Stimulated activated CD8-positive, alpha-beta memory T cell treated with anti-CD3 and anti-CD28 coated beads, Interleukin-15, amount 100 ng/mL, for 48 hours (primary cell): ENCODE data around the gene CD28.
"Not testable (repeated sequence)": the region's sequence is repeated elsewhere in the genome, so short reads cannot be mapped to it uniquely, and the experiment has no call there.

ENCODE experiments used
- DNase-seq, 2 donors: peaks; one replicate each; pipeline ENCODE4 v3.0.0-alpha.2; 2020; ENCODE audit warnings: low read depth in 2 of 2

Gene CD28

DNA sequence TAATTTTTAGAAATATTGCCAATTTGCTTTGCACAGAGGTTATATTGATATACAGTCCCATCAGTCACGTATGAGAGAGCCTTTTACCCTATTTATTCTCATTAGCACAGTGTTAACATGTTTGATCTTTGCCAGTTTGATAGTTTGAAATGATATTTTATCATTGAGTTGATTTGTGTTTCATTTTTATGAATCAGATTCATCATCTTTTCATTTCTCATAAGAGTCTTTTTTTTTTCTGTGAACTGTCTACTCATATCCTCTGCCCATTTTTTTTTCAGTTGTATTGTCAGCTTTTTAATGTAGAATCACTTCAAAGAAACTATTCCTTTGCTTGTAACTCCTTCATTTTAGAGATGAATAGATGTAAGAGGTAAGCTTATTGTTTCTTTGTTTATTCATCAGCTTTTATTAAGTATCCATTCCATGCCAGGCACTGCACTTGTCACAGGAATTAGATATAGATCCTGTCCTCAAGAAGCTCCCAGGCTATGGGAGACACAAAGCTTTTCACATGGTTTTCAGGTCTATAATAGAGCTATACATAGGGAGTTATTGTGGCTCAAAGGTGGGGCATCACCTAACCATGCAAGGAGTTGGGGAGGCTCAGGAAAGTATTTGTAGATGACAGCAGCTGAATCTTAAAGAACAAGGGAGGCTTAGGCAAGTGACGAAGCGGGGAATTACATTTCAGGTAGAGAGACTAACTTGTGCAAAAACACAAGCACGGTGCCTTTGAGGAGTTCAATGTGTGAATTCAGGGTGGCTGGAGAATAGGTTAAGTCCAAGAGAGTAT is 42.1 kb downstream of the CD28 start:
- DNase-seq = no peak

- no peak for DNase-seq
These were observed 44.1 kb downstream of the CD28 start for GRCh38 chr2:203750346-203751068.

GRCh38 chr2:203751685-203752271 is 45.3 kb downstream of the CD28 start:
- DNase-seq = no peak

DNA sequence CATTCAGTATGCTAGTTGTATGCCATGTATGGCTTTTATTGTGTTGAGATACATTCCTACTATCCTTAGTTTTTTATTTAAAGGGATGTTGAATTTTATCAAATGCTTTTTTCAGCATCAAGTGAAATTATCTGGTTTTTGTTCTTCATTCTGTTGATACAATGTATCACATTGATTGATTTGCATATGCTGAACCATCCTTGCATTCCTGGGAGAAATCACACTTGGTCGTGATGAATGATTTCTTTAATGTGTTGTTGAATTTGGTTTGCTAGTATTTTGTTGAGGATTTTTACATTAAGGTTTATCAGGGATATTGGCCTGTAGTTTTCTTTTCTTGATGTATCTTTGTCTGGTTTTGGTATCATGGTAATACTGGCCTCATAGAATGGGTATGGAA is 49.7 kb downstream of the CD28 start:
- DNase-seq = no peak

DNA sequence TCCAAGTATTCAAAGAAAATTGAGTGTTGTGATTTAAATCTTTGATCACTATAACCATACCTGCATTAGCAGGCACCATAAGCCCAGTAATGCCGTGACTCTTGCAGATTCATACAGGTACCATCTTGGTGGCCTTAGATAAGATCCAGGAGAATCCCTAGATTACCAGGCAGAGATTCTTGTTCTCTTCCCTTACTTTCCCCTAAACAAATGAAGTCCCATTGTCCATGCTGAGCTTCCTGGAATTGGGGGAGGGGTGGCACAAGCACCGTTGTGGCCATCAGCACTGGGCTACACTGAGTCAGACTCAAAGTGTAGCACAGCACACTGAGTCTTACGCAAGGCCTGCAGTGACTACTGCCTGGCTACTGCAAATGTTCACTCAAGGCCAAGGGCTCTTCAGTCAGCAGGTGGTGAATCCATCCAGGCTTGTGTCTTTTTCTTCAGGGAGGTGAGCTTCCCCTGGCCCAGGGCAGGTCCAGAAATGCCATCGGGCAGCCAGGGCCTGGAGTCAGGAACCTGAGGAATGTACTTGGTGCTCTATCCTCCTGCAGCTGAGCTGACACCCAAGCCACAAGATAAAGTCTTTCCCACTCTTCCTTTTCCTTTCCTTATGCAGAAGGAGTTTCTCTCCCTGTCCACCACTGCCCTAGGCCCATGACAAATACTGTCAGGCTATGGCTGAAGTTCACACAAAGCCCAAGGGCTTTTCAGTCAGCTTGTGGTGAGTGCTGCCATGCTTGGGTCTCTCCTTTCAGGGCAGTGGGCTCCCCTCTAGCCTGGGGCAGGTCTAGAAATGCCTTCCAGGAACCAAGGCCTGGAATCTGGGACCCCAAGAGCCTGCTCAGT is 52.6 kb downstream of the CD28 start:
- no peak for DNase-seq

- no peak for DNase-seq
These were observed 53.4 kb downstream of the CD28 start for GRCh38 chr2:203759690-203760365.

DNA sequence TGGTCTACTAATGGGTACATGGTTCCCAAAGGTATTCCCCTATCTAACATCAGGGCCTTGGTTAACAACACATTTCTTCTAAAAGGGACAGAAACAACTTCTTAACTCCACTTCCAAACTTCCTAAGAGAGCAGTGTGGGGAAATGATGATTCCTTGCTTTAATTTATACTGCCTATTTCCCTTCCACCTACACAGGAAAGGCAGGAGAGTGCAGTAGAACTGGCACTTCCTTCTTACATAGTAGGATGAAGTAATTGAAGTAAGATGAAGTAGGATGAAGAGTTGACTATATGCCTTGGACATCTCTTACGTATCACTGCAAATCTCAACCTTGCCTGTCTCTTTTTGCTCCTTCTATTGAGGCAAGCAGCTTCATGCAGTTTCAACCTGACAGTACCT is 54.7 kb downstream of the CD28 start:
- no peak for DNase-seq

- peak in 1 of 2 donors; percentile 29 for DNase-seq
These were observed 57.0 kb downstream of the CD28 start for GRCh38 chr2:203763241-203763937.

DNA sequence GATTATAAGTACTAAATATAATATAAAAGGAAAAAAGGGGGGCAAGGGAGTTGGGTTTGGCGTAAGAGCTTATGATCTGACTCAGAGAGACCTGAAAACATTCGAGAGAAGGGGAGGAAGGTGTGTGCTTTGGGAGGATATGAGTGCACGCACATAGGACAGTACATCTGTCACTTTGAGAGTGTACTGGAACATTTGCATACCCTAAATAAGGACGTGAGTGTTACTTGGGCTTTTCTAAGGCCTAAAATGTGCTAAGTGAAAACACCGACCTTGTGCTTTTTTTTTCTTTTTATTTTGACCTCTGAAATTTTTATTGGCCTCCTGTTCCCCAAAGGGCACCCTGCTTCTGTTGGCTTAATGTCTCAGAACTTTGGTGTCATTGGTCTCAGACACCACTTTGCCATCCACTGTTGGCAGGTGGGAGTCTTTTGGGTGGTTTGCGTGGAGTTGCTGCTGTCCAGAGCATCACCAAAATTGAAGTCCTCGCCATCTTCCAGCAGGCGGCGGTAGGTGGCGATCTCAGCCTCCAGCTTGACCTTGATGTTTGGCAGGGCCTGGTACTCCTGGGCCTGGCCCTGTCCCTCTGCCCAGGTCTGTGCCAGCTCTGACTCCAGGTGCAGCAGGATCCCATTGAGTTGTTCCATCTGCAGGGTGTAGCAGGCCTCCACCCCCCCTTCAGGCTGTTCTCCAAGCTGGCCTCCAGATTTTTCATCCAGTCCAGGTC is 57.7 kb downstream of the CD28 start:
- DNase-seq = no peak

DNA sequence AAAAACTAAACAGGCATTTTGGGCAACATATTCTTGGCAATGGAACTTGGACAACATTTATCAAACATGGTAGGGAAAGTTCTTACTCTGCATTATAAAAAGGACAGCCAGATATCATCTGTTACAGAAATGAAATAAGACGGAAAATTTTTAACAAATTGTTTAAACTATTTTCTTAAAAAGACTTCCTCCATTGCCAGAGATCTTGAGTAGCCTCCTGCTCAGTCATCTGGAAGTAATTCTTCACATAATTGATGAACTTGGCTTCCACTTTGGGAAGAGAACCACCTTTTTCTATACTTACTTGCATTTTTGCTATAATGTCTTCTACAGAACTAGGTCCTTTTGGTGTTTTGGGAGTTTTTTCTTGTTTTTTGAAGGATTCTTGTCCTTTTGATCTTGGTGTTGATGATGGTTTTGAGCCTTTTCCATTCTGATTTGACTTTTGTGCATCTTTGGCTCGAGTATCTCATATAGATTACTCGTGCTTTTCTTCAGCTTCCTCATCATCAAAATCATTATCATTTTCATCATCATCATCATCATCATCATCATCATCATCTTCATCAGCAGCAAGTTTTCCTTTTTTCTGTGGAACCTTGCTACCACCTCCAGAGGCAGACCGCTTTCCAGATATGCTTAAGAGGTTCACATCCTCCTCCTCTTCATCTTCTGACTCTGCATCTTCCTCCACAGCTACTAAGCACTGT is 66.2 kb downstream of the CD28 start:
- no peak for DNase-seq

GRCh38 chr2:203774760-203775159 is 68.3 kb downstream of the CD28 start:
- DNase-seq = no peak

- no peak for DNase-seq
These were observed 69.2 kb downstream of the CD28 start for GRCh38 chr2:203775684-203776083.

DNA sequence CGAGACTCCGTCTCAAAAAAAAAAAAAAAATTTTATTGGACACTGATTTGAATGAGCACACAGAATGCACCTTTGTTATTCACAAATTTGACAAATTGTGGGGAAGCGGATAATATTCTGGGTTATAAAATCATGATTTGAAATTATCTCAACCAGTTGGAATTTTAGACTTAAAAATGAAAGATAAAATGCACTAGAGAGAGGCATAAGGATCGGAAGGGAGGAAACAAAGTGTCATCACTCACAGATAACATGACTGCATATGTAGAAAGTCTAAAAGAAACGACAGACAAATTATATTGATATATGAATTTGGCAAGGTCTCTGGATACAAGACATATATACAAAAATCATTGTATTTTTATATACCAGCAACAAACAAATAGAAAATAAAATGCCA is 70.6 kb downstream of the CD28 start:
- DNase-seq = no peak

DNA sequence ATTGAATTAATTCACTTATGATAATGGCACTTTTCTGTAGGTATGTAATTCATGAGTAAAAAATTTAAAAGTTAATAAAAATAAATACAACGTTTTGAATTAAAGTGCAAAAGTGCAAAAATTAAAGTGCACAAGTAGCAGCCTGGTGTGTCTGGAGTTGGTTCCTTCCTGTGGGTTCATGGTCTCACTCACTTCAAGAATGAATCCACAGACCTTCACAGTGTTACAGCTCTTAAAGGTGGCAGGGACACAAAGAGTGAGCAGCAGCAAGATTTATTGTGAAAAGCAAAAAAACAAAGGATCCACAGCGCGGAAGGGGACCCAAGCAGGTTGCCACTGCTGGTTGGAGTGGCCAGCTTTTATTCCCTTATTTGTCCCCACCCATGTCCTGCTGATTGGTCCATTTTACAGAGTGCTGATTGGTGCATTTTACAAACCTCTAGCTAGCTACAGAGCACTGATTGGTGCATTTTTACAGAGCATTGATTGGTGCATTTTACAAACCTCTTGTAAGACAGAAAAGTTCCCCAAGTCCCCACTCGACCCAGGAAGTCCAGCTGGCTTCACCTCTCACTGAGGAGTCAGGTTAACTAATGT is 73.1 kb downstream of the CD28 start:
- DNase-seq = not testable (repeated sequence)

- DNase-seq = no peak
These were observed 73.8 kb downstream of the CD28 start for GRCh38 chr2:203780231-203780630.

- no peak for DNase-seq
These were observed 74.7 kb downstream of the CD28 start for GRCh38 chr2:203781151-203781550.

DNA sequence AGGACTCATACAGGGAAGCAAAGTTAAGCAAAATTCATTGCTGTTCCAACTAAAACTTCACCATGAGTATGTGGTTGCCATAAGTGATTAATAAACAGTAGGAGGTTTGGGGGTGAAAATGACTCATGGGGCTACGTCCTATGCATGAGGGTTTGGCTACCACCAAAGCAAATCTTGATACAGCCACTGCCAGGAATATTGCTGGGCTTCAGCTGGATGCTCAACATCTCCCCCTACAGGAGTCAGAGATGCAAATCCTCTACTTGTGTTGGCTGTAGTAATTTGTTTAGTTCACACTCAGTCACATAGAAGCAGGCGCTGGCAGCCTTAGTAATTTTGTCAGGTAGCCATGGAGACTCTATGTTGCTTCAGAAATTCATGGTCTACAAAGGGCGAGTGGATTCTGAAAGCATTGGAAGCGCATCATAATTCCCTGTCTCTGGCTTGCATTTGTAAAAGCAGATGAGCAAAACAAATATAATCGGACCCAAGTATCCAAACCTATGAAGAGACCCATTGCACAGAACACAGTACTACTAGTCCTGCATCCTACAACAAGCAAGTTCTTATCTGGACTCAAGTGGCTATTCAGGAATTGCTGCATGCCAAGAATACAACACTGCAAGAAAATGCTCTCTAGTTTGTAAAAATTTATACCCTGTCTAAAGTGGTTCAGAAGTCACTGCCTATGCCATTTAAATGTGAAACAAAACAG is 76.0 kb downstream of the CD28 start:
- DNase-seq = peak; percentile 52 to 59

GRCh38 chr2:203783496-203784203 is 77.2 kb downstream of the CD28 start:
- no peak for DNase-seq
